SKM-1 (cell line): ENCODE results near the gene PTPN14.

ENCODE experiments used
- DNase-seq: peaks from one replicate; lab custom pipeline; 2025; ENCODE audit not compliant: unreplicated experiment; lab: John Stamatoyannopoulos, UW

Gene PTPN14

GRCh38 chr1:214476986-214477870, 74.2 kb downstream of the PTPN14 start:
- no peak for DNase-seq

- no peak for DNase-seq
Observed at GRCh38 chr1:214476229-214476985, 75.0 kb downstream of the PTPN14 start.

- no peak for DNase-seq
Observed at GRCh38 chr1:214475746-214476145, 75.7 kb downstream of the PTPN14 start.

- DNase-seq = no peak
Observed at GRCh38 chr1:214475331-214475730, 76.1 kb downstream of the PTPN14 start.

GRCh38 chr1:214474467-214474866, 76.9 kb downstream of the PTPN14 start:
- no peak for DNase-seq

- DNase-seq = no peak
Observed at GRCh38 chr1:214473862-214474261, 77.5 kb downstream of the PTPN14 start.

GRCh38 chr1:214473387-214473786, 78.0 kb downstream of the PTPN14 start:
- DNase-seq = no peak

GRCh38 chr1:214472364-214472763, 79.0 kb downstream of the PTPN14 start:
- DNase-seq = no peak

- no peak for DNase-seq
Observed at GRCh38 chr1:214471458-214471857, 79.9 kb downstream of the PTPN14 start.

GRCh38 chr1:214470132-214470531, 81.3 kb downstream of the PTPN14 start:
- no peak for DNase-seq

- no peak for DNase-seq
Observed at GRCh38 chr1:214469290-214469689, 82.1 kb downstream of the PTPN14 start.

GRCh38 chr1:214467078-214467585, 84.3 kb downstream of the PTPN14 start:
- DNase-seq = no peak

- no peak for DNase-seq
Observed at GRCh38 chr1:214466403-214467077, 84.9 kb downstream of the PTPN14 start.

- DNase-seq = no peak
Observed at GRCh38 chr1:214464445-214465287, 86.7 kb downstream of the PTPN14 start.

- no peak for DNase-seq
Observed at GRCh38 chr1:214463596-214463995, 87.8 kb downstream of the PTPN14 start.

- no peak for DNase-seq
Observed at GRCh38 chr1:214462882-214463281, 88.5 kb downstream of the PTPN14 start.

- no peak for DNase-seq
Observed at GRCh38 chr1:214461305-214461704, 90.1 kb downstream of the PTPN14 start.

GRCh38 chr1:214460304-214460916, 91.0 kb downstream of the PTPN14 start:
- no peak for DNase-seq

- DNase-seq = no peak
Observed at GRCh38 chr1:214459895-214460294, 91.5 kb downstream of the PTPN14 start.

GRCh38 chr1:214458541-214458940, 92.9 kb downstream of the PTPN14 start:
- DNase-seq = no peak
